ENCODE results near the gene DNMT1.

Gene DNMT1

DNA sequence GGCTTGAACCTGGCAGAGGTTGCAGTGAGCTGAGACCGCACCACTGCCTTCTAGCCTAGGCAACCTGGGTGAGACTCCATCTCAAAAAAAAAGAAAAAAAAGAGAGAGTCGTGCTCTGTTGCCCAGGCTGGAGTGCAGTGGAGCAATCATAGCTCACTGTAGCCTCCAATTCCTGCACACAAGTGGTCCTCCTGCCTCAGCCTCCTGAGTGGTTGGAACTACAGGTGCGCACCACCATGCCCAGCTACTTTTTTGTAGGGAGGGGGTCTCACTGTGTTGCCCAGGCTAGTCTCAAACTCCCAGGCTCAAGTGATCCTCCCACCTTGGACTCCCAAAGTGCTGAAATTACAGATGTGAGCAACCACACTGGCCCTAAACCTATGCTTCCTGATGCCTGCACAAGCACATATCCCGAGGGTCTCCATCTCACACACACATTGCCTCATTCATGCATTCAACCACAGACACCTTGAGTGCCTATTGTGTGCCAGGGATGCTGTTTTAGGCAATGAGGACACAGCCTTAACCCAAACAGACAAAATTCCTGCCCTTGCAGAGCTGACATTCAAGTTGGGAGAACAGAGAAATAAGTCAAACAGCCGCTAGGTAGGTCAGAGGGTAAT, 94.5 kb downstream of the DNMT1 start:
- in situ Hi-C loops (cut with MboI; ENCODE audit: low sequenced_read_pairs): no loop called here

DNA sequence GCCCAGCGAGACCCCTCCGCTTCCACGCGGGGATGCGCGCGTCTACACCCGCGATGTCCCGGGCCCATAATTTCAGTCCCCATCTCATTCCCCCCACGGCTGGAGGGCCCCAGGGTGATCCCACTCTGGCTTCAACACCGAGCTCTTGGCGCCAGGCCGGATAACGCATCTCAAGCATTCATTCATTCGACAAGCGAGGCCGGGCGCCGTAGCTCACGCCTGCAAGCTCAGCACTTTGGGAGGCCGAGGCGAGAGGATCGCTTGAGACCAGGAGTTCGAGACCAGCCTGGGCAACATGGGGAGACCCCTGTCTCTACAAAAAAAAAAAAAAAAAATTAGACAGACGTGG, 98.2 kb downstream of the DNMT1 start:
- in situ Hi-C loops (cut with MboI; ENCODE audit: low sequenced_read_pairs): no loop called here

DNA sequence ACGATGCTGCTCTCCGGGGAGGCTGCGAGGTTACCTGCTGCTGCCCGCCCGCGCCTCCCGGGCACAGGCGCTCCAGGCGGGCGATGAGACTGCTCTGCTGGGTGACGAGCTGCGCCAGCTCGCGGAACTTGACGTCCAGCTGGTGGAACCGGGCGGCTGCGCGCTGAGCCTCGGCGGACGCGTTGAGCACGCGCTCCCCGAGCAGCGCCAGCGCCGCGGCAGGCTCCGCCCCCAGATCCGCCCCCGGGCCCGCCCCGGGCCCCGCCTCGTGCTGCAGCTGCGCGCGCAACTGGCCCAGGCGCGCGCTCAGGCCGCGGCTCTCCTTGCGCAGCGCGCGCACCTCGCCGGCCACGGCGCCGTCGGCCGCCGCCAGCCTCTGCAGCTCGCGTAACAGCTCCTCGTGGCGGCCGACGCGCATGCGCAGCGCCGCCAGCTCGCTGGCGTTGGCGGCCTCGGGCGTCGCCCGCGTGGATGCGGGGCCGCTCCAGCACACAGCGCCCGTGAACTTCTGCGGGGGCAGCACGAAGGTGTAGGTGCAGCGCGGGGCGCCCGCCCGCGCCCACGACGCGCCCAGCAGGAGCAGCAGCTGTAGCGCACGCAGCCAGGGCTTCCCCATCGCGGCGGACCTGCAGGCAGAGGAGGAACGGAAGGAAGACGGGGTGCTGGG, 98.7 kb downstream of the DNMT1 start:
- in situ Hi-C loops (cut with MboI; ENCODE audit: low sequenced_read_pairs): no loop called here

DNA sequence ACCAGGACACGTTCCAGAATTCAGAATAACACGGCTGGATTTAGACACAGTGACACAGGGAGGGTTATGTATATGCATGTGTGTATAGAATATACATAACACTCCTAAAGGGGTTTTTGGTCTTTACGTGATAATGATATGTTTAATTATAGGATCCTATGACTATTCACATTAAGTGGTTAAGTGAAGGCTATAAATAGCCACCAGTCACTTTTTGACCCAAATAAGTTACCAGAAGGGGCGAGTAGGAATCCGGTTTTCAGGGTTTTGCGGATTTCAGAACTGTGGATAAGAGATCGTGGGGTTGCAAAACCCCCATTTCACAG, 99.2 kb downstream of the DNMT1 start:
- in situ Hi-C loops (cut with MboI; ENCODE audit: low sequenced_read_pairs): no loop called here

DNA sequence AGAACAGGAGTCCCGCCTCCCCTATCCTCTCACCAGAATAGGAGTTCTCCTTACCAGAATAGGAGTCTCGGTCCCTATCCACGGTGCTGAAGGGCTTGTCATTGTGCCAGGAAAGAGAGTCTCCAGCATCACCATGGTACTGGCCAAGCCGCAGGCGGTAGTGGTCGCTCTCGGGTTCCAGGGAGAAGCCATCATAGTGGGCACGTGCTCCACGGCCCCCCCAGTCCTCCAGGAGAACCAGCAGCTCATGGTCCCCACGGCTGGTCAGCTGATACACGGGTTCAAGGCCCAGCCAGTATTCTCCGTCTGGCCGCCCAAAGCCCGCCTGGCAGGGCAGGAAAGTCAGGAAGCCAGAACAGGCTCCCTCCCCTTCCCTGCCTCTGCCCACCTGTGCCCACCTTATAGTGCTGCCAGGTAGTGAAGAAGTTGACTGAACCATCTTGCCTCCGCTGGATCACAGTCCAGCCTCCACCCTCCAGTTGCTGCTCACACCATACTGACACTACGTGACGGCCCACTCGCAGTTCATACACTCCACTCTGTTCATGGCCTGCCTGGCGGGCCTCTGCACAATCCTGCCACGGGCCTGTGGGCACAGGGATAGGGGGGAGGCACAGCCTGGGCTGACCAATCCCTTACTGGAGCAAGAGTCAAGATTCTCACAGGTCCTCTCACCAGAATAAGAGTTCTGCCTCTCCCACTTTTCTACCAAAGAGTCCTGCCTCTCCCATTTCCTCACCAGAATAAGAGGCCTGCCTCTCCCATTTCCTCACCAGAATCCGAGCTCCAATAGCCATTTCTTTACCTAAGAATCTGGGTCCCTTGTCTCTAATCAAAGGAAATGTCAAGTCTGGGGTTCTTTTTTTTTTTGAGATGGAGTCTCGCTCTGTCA, 101.2 kb downstream of the DNMT1 start:
- in situ Hi-C loops (cut with MboI; ENCODE audit: low sequenced_read_pairs): no loop called here

DNA sequence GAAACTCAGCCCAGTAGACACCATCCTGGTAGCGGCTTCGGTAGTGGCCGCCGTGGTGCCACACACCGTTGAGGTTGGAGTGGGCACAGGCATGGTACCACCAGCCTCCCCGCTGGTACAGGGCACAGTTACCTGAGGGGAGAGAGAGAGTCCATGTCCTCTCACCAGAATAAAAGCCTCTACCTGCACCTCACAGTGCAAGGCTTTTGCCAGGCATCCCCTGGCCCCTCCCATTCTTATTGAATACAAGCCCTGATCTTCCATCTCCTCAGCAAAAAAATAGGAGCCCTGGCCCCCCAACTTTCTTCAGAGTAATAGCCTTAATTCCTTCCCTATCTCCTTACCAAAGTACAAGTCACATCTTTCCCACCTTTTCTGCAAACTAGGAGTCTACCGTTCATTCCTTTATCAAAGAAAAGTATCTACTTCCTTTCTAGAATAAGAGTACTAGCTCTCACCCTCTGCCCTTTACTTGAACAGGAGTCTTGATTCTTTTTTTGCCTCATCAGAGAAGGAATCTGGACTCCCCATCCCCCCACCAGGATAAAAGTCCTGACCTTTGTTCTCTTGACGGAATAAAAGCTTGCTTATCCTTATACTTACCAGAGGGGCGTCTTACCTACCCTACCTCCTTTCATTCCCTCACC, 102.0 kb downstream of the DNMT1 start:
- in situ Hi-C loops (cut with MboI; ENCODE audit: low sequenced_read_pairs): no loop called here

DNA sequence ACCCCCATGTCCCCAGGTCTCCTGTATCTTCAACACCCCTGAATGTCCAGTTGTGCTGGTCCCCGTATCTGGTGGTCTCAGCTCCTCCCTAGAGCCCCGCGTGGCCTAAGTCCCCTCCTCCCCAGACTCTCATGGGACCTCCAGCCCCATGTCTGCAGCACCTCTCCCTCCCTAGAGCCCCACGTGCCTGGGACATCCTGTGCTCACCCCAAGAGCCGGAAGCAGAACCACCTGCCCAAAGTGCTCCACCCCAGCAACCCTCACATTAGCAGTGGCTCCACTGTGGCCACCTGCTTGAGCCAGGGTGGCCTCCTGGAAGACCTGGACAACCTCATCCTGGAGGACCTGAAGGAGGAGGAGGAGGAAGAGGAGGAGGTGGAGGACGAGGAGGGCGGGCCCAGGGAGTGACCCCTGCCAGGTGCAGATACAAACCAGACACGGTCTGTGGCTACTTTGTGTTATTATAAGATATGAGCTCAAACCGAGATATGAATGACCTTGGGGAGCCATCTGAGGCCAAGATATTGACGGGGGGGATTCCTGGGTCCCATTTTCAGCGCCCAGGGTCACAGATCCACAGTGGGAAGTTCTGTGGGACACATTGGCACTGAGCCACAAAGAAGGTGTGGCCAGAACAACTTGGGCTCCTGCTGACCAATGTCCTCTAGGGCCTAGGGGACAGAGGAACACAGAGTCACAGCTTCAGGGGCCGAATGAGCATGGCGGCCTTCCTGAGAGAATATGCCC, 102.7 kb downstream of the DNMT1 start:
- in situ Hi-C loops (cut with MboI; ENCODE audit: low sequenced_read_pairs): no loop called here

DNA sequence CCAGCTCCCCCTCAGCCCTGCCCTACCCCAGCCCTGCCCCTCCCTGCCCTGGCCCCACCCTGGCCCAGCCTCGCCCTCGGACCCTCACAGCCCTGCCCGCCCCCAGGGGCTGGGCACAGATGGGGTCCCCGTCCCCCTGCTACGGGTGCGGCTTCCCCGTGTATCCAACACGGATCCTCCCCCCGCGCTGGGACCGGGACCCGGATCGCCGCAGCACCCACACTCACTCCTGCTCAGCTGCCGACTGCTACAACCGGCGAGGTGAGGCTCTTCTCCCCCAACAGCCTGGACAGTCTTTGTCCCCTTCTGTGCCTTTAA, 103.4 kb downstream of the DNMT1 start:
- in situ Hi-C loops (cut with MboI; ENCODE audit: low sequenced_read_pairs): no loop called here

DNA sequence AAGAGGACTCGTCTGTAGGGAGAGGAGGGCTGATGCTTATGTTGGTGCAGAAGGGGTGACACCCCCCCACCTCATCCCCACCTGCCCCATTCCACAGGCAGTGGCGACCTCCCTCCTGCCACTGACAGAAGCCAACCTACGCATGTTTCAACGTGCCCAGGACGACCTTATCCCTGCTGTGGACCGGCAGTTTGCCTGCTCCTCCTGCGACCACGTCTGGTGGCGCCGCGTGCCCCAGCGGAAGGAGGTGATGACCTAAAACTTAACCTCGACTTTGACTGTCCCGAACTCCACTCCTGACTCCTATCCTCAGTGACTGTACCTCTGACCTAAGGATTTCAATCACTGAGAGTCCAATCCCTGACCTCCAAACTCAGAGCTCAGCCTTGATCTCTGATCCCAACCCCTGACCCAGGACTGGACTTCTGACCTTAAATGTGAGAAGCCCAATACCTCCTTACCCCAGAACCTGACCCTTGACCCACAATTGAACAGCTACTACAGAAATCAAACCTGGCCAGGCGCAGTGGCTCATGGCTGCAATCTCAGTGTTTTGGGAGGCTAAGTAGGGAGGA, 104.9 kb downstream of the DNMT1 start:
- in situ Hi-C loops (cut with MboI; ENCODE audit: low sequenced_read_pairs): no loop called here

DNA sequence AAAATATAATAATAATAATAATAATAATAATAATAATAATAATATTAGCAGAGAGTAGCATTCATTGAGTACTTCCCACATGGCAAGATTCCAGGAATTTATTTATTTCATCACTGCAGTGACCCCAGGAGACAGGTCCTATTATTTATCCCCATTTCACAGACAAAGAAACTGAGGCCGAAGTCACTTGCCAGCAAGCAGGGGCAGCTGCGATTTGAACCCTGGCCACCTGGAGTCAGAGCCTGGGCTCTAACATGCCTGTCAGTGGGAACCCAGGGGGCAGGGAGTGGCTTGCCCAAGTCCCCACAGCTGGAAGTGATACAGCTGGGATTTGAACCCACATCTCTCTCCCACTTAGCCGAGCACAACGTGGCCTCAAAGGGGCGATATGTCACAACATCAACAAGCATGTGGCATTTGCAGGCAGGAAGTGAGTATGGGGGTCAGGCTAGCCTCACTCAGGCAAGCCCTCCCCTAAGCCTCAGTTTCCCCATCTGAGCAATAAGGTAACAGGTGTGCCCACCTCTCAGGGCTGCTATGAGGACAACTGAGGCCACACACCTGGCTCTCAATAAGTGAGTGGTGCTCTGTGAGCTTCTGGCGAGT, 105.7 kb downstream of the DNMT1 start:
- in situ Hi-C loops (cut with MboI; ENCODE audit: low sequenced_read_pairs): no loop called here

DNA sequence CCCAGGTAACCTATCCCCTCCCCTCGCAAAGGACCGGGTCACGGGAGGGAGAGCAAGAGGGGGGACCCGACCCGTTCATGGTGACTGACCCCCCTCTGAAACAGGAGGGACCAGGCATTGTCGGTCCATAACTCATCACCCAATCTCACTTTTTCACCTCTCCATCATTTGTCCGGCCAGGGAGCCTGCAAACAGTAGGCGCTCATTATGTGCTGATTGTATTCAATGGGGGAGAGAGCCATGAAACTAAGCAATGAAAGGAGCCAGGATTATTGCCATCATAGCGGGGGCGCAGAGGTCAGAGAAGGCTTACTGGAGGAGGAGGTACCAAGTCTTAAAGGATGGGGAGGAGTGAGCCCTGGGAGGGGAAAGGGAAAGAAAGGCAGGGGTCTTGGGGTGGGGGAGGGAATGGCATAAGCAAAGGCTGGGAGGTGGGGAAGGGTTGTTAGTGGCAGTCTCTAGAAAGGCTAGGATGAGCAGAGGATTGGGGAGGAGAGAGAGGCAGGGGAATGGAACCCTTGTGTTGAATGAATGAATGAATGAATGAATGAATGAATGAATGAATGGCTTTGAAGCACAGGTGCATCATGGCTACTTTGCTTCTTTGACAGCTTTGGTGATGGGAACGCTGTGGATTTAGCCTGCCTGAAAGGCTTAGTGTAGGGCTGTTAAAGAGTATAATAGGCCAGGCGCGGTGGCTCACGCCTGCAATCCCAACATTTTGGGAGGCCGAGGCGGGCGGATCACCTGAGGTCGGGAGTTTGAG, 107.3 kb downstream of the DNMT1 start:
- in situ Hi-C loops (cut with MboI; ENCODE audit: low sequenced_read_pairs): no loop called here

DNA sequence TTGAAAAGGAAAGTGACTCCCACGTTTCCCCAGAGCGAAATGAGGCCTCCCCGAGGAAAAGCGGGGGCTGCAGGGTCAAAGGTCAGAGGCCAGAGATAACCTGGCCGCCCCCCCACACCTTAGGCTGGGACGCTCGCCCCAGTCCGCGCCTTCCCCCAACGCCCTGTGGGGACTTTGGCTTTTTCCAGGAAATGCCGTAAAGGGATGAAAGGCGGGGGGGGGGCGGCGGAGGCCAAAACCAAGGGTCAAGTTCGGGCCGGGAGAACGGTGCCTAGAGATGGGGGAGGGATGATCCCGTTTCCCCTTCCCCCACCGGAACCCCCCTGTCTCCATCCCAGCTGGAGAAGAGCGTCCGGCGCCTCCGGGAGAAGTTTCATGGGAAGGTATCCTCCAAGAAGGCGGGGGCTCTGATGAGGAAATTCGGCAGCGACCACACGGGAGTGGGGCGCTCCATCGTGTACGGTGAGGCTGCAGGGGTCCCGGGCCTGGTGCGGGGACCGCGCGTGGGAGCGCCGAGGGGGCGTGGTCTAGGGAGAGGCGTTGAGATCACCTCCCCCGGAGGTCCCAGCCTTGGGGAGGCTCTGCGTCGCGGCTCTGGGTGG, 108.1 kb downstream of the DNMT1 start:
- in situ Hi-C loops (cut with MboI; ENCODE audit: low sequenced_read_pairs): no loop called here

DNA sequence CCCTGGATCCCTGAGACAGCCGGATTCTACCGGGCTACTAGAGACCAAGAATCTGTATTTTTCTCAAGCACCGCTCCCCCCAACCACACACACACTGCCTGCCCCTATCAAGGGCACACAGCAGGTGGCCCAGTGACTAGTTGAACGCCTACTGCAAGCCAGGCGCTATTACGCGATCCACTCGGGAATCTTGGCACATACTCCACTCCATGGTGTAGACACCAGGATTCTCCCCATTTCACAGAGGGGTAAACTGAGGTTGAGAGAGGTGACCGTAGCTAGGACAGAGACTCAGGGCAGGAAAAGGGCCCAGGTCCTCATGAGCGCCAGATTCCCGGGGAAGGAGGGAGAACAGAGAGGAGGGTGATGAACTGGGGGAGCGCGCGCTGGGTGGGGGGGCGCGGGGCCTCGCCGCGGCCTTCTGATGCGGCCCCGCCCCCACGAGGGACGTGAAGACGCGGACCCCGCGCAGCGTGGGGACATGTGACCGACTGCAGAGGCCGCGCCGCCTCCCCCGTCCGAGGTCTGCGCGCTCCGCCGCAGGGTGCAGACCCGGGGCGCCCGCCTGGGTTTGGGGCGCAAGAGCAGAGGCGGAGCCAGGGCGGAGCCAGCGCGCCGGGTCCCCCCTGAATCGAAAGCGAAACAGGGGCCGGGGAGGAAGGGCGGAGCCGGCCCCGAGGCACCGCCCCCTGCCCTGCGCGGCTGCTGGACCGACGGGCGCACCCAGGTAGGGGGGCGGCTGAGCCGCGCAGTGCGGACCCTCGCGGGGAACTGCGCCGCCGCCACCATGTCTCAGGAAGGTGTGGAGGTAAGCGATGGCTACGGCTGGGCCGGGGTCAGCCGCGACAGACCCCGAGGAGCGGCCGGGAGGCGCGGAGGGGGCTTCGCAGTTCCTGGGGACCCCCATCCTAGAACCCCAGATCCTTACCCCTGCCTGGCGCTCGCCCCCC, 108.8 kb downstream of the DNMT1 start, which contains the start of gene SHFL:
TSS of gene SHFL (plus strand) at position 677 of the 950 bp plus-strand sequence. CDS start at position 788, 111 bp downstream.
- in situ Hi-C loops (cut with MboI; ENCODE audit: low sequenced_read_pairs): no loop called here

DNA sequence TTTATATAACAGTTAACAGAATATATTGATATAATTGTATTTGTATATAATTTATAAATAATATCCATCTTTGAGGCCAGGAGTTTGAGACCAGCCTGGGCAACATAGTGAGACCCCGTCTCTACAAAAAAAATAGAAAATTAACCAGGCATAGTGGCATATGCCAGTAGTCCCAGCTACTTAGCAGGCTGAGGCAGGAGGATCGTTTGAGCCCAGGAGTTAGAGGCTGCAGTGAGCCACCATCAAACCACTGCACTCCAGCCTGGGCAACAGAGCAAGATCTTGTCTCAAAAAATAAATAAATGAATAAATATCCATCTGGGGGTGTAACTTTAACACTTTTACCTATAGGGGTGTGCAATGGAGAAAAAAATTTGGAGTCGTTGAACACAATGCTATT, 110.0 kb downstream of the DNMT1 start:
- in situ Hi-C loops (cut with MboI; ENCODE audit: low sequenced_read_pairs): no loop called here

DNA sequence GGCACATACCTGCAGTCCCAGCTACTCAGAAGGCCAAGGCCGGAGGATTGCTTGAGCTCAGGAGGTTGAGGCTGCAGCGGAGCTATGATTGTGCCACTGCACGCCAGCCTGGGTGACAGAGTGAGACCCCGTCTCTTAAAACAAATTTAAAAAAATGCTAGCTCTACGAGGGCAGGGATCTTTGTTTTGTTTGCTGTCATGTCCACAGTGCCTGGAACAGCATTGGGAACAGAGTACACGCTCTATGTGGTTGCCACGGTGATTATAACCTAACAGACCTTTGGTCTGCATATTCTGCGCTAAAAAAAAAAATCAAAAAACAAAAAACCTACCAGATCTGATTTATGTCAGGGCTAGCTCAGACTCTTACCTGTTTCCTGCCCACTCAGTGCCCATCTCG, 110.8 kb downstream of the DNMT1 start:
- in situ Hi-C loops (cut with MboI; ENCODE audit: low sequenced_read_pairs): no loop called here

All from hTERT RPE-1 (cell line).